Thyroid gland (tissue), 4 donors: Measurements from ENCODE around the gene ZBTB37. TPM values are rescaled to one million over a fixed set of nuclear protein-coding genes. Genes with fewer than 3 reads are reported as not detected.
A peak's percentile ranks its signal among the peaks of the same experiment; 100 is the strongest.

Experiments
- DNase-seq, 2 donors: peaks; one replicate each; pipeline ENCODE4 v3.0.0-alpha.2; 2019
- H3K27ac ChIP-seq, 3 donors: fragments of 200-600 bp; sonication (generic); 1 replicate in 2 of 3; 2 replicates in 1 of 3; pipeline ENCODE4 v1.5.1; 2016 to 2019; ENCODE audit warnings: mild to moderate bottlenecking in 1 of 3, moderate library complexity in 1 of 3
- H3K27me3 ChIP-seq: fragments of 200-600 bp; sonication (generic); one replicate; pipeline ENCODE4 v1.5.1; 2019
- H3K36me3 ChIP-seq, 2 donors: fragments of 200-600 bp; sonication (generic); one replicate each; pipeline ENCODE4 v1.5.1; 2016 to 2019
- H3K4me1 ChIP-seq, 2 donors: fragments of 200-600 bp; sonication (generic); one replicate each; pipeline ENCODE4 v1.5.1; 2017 to 2019
- H3K4me3 ChIP-seq, 3 donors: fragments of 200-600 bp; sonication (generic); replicated peaks in 1 of 3; 1 replicate in 2 of 3; 2 replicates in 1 of 3; pipeline ENCODE4 v1.5.1; 2016; ENCODE audit warnings: mild to moderate bottlenecking in 1 of 3
- H3K9me3 ChIP-seq: fragments of 200-600 bp; sonication (generic); one replicate; pipeline ENCODE4 v1.5.1; 2017
- CTCF ChIP-seq, 6 experiments: fragments of 200-600 bp in 3 of 6; fragments of 450-650 bp in 3 of 6; sonication (generic) in 3 of 6; IDR thresholded peaks; one replicate each; pipeline ENCODE4 v1.5.1; 2016 to 2019; ENCODE audit warnings: antibody characterized with exemption in 6 of 6, mild to moderate bottlenecking in 2 of 6, inconsistent platforms in 1 of 6, moderate library complexity in 1 of 6
- POLR2A ChIP-seq, 2 donors: fragments of 450-650 bp; IDR thresholded peaks; one replicate each; pipeline ENCODE4 v1.6.1; 2017; ENCODE audit warnings: antibody characterized with exemption in 2 of 2, mild to moderate bottlenecking in 2 of 2, moderate library complexity in 1 of 2
- WGBS, 2 donors: methylation state at CpG; one replicate each; pipeline ENCODE4 v1.1.5; 2017; 5-methylcytosine and 5-hydroxymethylcytosine counted together
- intact Hi-C: fragments of 100-400 bp; cut with DNase I; formaldehyde crosslinking; loops from one replicate; pipeline ENCODE4 v1.15.1; 2023
- total RNA-seq, 4 donors: library from RNA; depleted of rRNA; stranded (reverse); fragments of >200 nt; gene quantifications; one replicate each; pipeline ENCODE4 v1.2.3, GENCODE V29; 2016

ZBTB37 gene
- total RNA-seq, 4 donors from 2014 or later = 14.6 to 24.4 (median 17.3) TPM

DNA sequence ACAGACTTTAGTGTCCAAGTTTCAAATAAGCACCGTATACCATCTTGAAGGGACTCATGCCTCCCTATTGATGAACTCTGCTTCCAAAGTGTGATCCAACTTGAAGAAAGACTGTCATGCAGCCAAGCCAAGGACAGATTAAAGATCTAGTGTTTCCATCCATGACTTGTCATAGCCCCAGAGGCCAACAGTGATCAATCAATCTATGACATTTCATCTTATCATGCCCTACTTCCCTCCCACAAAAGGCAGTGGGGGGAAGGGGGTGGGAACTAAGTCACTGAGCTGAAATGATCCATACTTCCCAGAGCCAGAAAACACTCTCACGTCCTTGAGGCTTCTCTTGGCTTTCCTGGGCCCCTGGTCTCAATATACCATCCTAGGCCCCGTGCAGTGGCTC lies 44.9 kb downstream of the ZBTB37 start:
- Histone ChIP-seq H3K27ac (no peak overlapping the region), H3K27me3 (no peaks in the 10 kb centered on the region), H3K9me3 (no peaks in the 10 kb centered on the region), H3K4me1 (peaks cover 0 to 6% of the 10 kb centered on the region in 2 donors), H3K4me3 (no peak overlapping the region), H3K36me3 (no peaks in the 10 kb centered on the region)
- DNase-seq = no peak
- 91 to 95% methylated on average over 3 of the region's 3 CpGs for WGBS, 2 donors
- intact Hi-C loops = no loop called here
- TF ChIP-seq CTCF (IDR thresholded peaks at IDR 0.05) (no peak), POLR2A (IDR thresholded peaks at IDR 0.05) (no peak)

DNA sequence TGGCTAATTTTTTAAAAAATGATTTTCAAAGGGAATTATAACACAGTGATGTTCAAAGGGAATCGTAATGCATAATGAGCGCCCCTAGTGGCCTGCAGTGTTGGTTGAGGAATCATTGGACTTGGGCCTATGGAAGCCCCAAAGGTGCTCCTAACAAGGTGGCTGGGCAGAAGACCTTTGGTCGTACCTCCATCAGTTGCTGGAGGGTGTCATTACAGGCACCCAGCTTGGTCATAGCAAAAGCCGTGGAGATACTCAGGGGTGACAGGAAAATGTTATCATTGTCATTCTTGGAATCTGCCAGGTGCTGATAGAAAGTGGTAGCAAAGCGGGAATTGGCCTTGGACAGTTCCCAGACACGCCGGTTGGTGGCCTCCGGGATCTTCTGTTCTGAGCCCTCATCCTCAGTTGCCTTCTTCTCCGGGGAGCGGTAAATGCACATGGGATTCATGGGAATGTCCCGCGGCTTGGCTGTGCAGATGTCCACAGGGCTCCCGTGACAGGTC lies 46.2 kb downstream of the ZBTB37 start:
- no peak overlapping the region for H3K27ac ChIP-seq
- peak; percentile 22 to 23 for DNase-seq
- no peaks in the 10 kb centered on the region for H3K36me3 ChIP-seq
- peaks cover 0 to 8% of the 10 kb centered on the region in 2 donors for H3K4me1 ChIP-seq
- WGBS, 2 donors = 87 to 91% methylated on average over 12 to 13 of the region's 13 CpGs
- H3K9me3 ChIP-seq = no peaks in the 10 kb centered on the region
- H3K4me3 ChIP-seq = no peak overlapping the region
- H3K27me3 ChIP-seq = no peaks in the 10 kb centered on the region
- intact Hi-C loops = no loop called here
- TF ChIP-seq CTCF (IDR thresholded peaks at IDR 0.05) (peak in 3 of 6 experiments; percentile 20 to 56 (median 36)), POLR2A (IDR thresholded peaks at IDR 0.05) (no peak)

- 86 to 89% methylated on average over 2 of the region's 2 CpGs for WGBS, 2 donors
- Histone ChIP-seq H3K27me3 (no peaks in the 10 kb centered on the region), H3K27ac (no peak overlapping the region), H3K4me3 (no peak overlapping the region), H3K4me1 (peaks cover 0 to 8% of the 10 kb centered on the region in 2 donors), H3K36me3 (no peaks in the 10 kb centered on the region), H3K9me3 (no peaks in the 10 kb centered on the region)
- no peak for DNase-seq
- intact Hi-C loops = no loop called here
- no peak for TF ChIP-seq POLR2A (IDR thresholded peaks at IDR 0.05)
- no peak for TF ChIP-seq CTCF (IDR thresholded peaks at IDR 0.05)
Measured at GRCh38 chr1:173915596-173915995, 47.4 kb downstream of the ZBTB37 start.

GRCh38 chr1:173916667-173917066 lies 48.5 kb downstream of the ZBTB37 start:
- WGBS, 2 donors = 85% methylated on average over 4 of the region's 4 CpGs
- H3K9me3 ChIP-seq = no peaks in the 10 kb centered on the region
- intact Hi-C loops = no loop called here

More at GRCh38 chr1:173916667-173917066, 48.5 kb downstream of the ZBTB37 start:
- no peaks in the 10 kb centered on the region for H3K36me3 ChIP-seq
- no peak for DNase-seq
- H3K27ac ChIP-seq = no peak overlapping the region
- no peak for TF ChIP-seq POLR2A (IDR thresholded peaks at IDR 0.05)
- no peak for TF ChIP-seq CTCF (IDR thresholded peaks at IDR 0.05)
- no peak overlapping the region for H3K4me3 ChIP-seq
- peaks cover 0 to 8% of the 10 kb centered on the region in 2 donors for H3K4me1 ChIP-seq
- no peaks in the 10 kb centered on the region for H3K27me3 ChIP-seq
